Left lung (tissue), 10 donors: ENCODE measurements around the gene HK1. TPM values are rescaled to one million over a fixed set of nuclear protein-coding genes. Genes with fewer than 3 reads are reported as not detected.
A peak's percentile ranks its signal among the peaks of the same experiment; 100 is the strongest.
"Not testable (repeated sequence)": the region's sequence is repeated elsewhere in the genome, so short reads cannot be mapped to it uniquely, and the experiment has no call there.

Experiments used
- ATAC-seq: fragments of 200-7000 bp; cut with Tn5 transposase; one replicate; pipeline ENCODE4 v1.9.1; 2020; ENCODE audit warnings: moderate library complexity
- DNase-seq, 4 donors: peaks; one replicate each; pipeline ENCODE4 v3.0.0-alpha.2; 2013 to 2020
- H3K27ac ChIP-seq, 2 donors: fragments of 200-600 bp; sonication (generic) in 1 of 2; one replicate each; pipeline versions ENCODE4 v1.5.0 to v1.8.0; 2020 to 2021
- H3K27me3 ChIP-seq, 2 donors: fragments of 200-600 bp; sonication (generic) in 1 of 2; one replicate each; pipeline versions ENCODE4 v1.5.0 to v1.8.0; 2020 to 2021
- H3K36me3 ChIP-seq, 2 donors: fragments of 200-600 bp; sonication (generic) in 1 of 2; one replicate each; pipeline versions ENCODE4 v1.5.0 to v1.8.0; 2020 to 2021
- H3K4me1 ChIP-seq, 2 donors: fragments of 200-600 bp; one replicate each; pipeline ENCODE4 v1.8.0; 2021
- H3K4me3 ChIP-seq, 2 donors: fragments of 200-600 bp; sonication (generic) in 1 of 2; one replicate each; pipeline versions ENCODE4 v1.5.0 to v1.8.0; 2020 to 2021; ENCODE audit warnings: mild to moderate bottlenecking in 1 of 2
- H3K9me3 ChIP-seq, 2 donors: fragments of 200-600 bp; sonication (generic) in 1 of 2; one replicate each; pipeline versions ENCODE4 v1.5.0 to v1.8.0; 2020 to 2021
- intact Hi-C, 2 donors: fragments of 100-400 bp; cut with DNase I; formaldehyde crosslinking; loops; one replicate each; pipeline versions ENCODE4 v1.11.2 to v1.14.2; 2022
- polyA plus RNA-seq, 6 donors: library from polyadenylated mRNA; unstranded; fragments of 120-200 nt; gene quantifications; one replicate each; pipeline ENCODE4 v1.2.1, GENCODE V29; 2013; ENCODE audit not compliant: insufficient read length in 6 of 6
- total RNA-seq, 2 donors: library from RNA; stranded (reverse); fragmentation: NEBNext Ultra II Directional; extraction: Animal tissue kit (Norgen Biotek cat#: 25700); gene quantifications; one replicate each; pipeline ENCODE4 v1.2.1, GENCODE V29; 2021
- TF ChIP-seq, protein P1 (sequence below), 2 donors: fragments of 200-600 bp; sonication (generic) in 1 of 2; IDR thresholded peaks; one replicate each; pipeline versions ENCODE4 v1.5.0 to v1.8.0; 2021; ENCODE audit warnings: antibody characterized with exemption in 2 of 2
- donor health status: DM: no; HTN: yes; CAD: no.
- donor health status: DM: no; HTN: no; CAD: no.

The HK1 gene
- total and polyA plus RNA-seq, 8 donors: 51.5 to 126 (median 57.8) TPM

DNA sequence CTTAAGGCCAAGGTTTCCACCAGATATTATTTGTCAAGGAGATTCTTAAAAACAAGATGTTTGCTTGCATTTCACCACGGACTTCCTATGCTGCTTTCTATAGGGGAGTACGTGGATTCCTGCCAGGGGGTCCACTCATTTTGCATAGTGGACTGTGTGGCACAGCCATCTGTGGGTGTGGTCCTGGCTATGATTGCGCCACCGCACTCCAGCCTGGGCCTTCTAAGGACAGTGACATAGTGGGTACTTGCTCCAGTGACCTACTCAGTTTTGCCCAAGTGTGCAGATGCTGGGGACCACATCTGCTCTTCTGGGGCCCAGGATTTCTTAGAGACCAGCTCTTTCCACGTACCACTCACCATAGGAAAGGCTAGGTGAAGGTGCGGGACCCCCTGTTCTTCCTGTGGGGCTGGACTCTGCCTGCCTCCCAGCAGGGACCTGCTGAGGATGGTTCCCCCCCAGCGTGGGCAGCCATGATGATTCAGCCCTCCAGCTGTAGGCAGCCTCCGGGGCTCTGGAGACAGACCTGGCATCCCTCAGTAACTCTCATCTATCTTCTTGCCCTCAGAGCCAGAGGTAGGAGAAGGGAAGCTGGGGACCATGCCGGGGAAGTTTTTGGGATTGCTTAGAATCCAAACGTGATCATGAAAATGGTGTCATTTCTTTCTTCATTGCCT lies 42.9 kb downstream of the HK1 start:
- no peak for ATAC-seq
- TF ChIP-seq, protein P1, sequence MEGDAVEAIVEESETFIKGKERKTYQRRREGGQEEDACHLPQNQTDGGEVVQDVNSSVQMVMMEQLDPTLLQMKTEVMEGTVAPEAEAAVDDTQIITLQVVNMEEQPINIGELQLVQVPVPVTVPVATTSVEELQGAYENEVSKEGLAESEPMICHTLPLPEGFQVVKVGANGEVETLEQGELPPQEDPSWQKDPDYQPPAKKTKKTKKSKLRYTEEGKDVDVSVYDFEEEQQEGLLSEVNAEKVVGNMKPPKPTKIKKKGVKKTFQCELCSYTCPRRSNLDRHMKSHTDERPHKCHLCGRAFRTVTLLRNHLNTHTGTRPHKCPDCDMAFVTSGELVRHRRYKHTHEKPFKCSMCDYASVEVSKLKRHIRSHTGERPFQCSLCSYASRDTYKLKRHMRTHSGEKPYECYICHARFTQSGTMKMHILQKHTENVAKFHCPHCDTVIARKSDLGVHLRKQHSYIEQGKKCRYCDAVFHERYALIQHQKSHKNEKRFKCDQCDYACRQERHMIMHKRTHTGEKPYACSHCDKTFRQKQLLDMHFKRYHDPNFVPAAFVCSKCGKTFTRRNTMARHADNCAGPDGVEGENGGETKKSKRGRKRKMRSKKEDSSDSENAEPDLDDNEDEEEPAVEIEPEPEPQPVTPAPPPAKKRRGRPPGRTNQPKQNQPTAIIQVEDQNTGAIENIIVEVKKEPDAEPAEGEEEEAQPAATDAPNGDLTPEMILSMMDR (IDR thresholded peaks at IDR 0.05): no peak
- H3K27me3 ChIP-seq: no peaks in the 10 kb centered on the region
- intact Hi-C loops: no loop called here
- H3K27ac ChIP-seq: peak overlapping the region in 1 of 2 donors; percentile 93
- H3K9me3 ChIP-seq: no peaks in the 10 kb centered on the region
- no peaks in the 10 kb centered on the region for H3K36me3 ChIP-seq
- peaks cover 23 to 79% of the 10 kb centered on the region in 2 donors for H3K4me1 ChIP-seq
- DNase-seq: peak in 1 of 4 donors; percentile 43
- H3K4me3 ChIP-seq: peak overlapping the region in 1 of 2 donors; percentile 95

DNA sequence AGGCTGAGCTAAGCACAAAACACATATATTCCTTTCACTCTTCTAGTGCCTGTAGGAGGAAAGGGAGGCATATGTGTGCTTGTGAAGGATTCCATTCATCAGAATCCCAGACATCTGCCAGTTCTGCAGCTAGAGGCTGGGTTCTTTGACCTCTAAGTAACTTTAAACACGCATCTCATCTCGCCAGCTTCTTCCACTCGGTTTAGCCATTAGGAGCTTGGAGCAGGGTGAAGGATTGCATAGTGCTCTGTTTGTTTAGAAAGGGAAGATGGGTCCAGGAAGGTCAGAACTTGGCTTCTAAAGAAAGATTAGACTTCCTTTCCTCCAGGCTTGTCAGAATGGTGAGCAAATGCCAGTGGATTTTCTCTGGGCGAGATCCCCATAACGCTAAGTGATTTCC lies 43.6 kb downstream of the HK1 start:
- DNase-seq (no peak), ATAC-seq (no peak)
- Histone ChIP-seq H3K4me3 (no peak overlapping the region), H3K4me1 (peaks cover 23 to 81% of the 10 kb centered on the region in 2 donors), H3K27me3 (no peaks in the 10 kb centered on the region), H3K27ac (peak overlapping the region in 1 of 2 donors; percentile 93), H3K36me3 (no peaks in the 10 kb centered on the region), H3K9me3 (no peaks in the 10 kb centered on the region)
- intact Hi-C loops: no loop called here
- TF ChIP-seq, protein P1 (IDR thresholded peaks at IDR 0.05): no peak

DNA sequence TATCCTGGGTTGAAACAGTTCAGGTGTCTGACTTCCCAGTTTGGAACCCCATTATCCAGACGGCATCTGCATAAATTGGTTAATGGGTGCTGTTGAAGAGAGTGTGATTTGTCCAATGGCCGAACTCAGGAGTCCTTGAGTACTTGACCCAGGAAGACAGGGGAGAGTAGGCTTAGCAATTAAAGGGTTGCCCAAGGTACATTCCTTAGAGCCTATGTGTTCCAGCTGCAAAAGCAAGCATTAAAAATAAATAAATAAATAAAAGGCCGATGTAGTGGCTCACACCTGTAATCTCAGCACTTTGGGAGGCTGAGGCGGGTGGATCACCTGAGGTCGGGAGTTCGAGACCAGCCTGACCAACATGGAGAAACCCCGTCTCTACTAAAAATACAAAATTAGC lies 44.0 kb downstream of the HK1 start:
- DNase-seq, H3K4me3 ChIP-seq, intact Hi-C loops, H3K9me3 ChIP-seq, ATAC-seq, H3K36me3 ChIP-seq, H3K27me3 ChIP-seq: not testable (repeated sequence)
- Histone ChIP-seq H3K4me1 (peaks cover 27 to 82% of the 10 kb centered on the region in 2 donors), H3K27ac (peak overlapping the region in 1 of 2 donors; percentile 93)

DNA sequence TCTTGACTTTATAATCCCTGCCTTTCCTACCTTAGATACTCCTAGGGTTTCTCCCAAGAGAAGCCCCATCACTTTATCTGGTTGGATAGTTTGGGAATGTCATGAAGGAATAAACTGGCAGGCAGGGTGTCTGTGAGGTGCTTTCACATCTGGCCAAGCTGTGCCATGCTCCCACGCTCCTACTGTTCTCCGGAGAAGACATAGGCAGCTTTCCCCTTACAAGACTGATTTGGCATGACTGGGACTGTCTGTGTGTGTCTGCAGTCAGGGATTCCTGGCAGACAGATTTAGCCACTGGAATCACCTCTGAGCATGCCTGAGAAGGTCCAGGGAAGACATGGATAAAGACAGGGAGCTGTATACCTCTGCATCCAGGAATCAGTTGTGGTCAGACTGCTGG lies 45.3 kb downstream of the HK1 start:
- no peak for DNase-seq
- H3K4me3 ChIP-seq: no peak overlapping the region
- H3K9me3 ChIP-seq: no peaks in the 10 kb centered on the region
- no peak for ATAC-seq
- no peaks in the 10 kb centered on the region for H3K36me3 ChIP-seq
- H3K27me3 ChIP-seq: no peaks in the 10 kb centered on the region
- TF ChIP-seq, protein P1 (IDR thresholded peaks at IDR 0.05): no peak
- intact Hi-C loops: no loop called here
- no peak overlapping the region for H3K27ac ChIP-seq
- peaks cover 35 to 86% of the 10 kb centered on the region in 2 donors for H3K4me1 ChIP-seq

DNA sequence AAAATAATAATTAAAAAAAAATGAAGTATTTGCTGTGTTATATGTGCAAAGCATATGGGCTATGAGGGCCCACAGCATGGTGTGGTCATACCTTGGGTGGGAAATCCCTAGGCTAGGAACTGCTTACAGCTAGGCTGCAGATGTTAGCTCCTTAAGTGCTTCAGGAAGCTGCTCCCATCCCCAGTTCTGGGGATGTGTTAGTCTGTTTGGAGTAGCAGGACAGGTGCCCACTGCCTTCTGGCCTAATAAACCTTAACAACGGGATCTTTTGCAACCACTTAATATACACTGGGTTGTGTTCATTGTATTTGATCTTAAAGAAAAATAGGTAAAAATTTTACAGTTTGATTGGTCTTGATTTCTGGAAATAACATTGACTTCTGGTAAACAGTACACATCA lies 46.3 kb downstream of the HK1 start:
- H3K27ac ChIP-seq: no peak overlapping the region
- H3K9me3 ChIP-seq: no peaks in the 10 kb centered on the region
- no peak overlapping the region for H3K4me3 ChIP-seq
- TF ChIP-seq, protein P1 (IDR thresholded peaks at IDR 0.05): no peak
- DNase-seq (no peak), ATAC-seq (no peak)
- H3K27me3 ChIP-seq: no peaks in the 10 kb centered on the region
- intact Hi-C loops: no loop called here
- H3K4me1 ChIP-seq: peaks cover 40 to 94% of the 10 kb centered on the region in 2 donors
- H3K36me3 ChIP-seq: no peaks in the 10 kb centered on the region

DNA sequence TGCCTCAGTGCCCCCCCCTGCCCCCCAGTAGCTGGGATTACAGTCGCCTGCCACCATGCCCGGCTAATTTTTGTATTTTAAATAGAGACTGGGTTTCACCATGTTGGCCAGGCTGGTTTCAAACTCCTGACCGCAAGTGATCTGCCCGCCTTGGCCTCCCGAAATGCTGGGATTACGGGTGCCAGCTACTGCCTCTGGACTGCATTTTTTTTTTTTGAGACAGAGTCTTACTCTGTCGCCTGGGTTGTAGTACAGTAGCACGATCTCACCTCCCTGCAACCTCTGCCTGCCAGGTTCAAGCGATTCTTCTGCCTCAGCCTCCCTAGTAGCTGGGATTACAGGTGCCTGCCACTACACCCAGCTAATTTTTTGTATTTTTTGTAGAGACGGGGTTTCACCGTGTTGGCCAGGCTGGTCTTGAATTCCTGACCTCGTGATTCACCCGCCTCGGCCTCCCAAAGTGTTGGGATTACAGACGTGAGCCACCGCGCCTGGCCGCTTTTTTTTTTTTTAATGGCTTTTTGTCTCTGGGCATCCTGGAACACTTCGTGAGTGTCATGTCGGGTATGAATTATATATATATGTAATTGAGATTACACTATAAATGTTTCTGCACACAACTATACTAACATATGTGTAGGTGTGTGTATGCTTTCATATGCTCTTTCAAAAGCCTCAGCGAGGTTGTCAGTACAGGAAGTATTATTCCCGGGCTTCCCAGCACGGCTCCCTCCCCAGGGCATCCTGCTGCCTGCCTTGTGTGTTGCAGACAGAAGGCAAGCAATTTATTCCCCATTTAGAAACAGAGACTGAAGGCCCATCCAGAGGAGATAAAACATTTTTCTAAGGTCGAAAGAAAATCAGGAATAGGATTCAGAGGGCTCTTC lies 47.6 kb downstream of the HK1 start:
- H3K27me3 ChIP-seq, H3K27ac ChIP-seq, intact Hi-C loops, ATAC-seq, H3K36me3 ChIP-seq, DNase-seq, H3K9me3 ChIP-seq, H3K4me3 ChIP-seq: not testable (repeated sequence)
- peaks cover 33 to 93% of the 10 kb centered on the region in 2 donors for H3K4me1 ChIP-seq
